Endothelial cell of hepatic sinusoid (primary cell): ENCODE data around the gene TEX22.

Experiments used
- in situ Hi-C: cut with HindIII; loops from 2 replicates; pipeline ENCODE4 v1.10.0; 2017; ENCODE audit warnings: low sequenced_read_pairs

Gene TEX22

DNA sequence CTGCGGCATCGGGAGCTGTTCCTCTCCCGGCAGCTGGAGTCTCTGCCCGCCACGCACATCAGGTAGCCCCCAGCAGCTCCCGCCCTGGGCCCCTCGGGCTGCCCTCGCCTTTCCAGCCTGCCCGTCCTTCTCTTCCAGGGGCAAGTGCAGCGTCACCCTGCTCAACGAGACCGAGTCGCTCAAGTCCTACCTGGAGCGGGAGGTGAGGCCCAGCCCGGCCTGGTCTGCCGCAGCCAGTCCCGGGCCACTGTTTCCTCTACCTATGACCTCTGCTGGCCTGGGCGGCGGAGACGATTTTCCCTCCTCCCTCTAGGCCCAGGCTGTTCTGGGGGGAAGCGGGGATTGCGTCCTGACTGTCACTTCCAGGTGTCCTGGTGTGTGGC is 51.8 kb downstream of the TEX22 start:
- in situ Hi-C loops: no loop called here

DNA sequence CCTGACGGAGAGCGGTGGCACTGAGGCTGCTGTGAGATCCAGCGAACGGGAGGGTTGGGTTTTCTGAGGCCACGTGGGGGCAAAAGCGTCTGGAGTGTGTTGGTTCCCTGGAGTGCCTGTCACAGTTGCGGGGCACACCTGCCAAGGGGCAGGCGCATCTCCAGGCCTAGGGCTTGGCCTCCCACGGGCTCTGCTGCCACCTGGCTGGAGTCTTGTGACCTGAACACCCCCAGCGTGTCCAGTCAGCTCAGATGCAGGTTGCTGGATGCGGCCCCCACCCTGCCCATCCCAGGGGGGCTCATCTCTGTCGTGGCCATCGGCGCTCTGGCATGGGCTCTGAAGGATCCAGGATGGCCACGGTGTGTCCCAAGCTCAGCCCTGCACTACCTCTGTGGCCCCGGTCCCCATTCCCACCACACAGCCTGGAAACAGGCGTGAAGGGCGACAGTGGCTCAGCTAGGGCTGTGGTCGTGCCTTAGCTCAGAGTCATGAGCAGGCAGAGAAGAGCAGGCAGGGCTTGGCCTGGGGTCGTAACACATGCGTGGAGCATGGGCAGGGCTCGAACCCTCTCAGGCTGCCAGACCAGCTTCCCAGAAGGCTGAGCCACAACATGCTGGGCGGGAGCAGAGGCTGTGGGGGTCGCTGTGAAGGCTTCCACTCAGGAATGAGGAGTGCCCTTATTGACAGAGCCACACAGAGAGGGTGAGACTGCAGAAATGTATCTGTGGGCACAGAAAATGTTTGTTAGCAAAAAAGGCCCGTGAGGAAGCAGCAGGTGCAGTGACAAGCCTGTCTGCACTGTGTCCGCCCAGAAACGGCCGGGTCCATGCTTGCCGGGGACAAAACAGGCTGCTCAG is 52.8 kb downstream of the TEX22 start:
- in situ Hi-C loops: no loop called here

DNA sequence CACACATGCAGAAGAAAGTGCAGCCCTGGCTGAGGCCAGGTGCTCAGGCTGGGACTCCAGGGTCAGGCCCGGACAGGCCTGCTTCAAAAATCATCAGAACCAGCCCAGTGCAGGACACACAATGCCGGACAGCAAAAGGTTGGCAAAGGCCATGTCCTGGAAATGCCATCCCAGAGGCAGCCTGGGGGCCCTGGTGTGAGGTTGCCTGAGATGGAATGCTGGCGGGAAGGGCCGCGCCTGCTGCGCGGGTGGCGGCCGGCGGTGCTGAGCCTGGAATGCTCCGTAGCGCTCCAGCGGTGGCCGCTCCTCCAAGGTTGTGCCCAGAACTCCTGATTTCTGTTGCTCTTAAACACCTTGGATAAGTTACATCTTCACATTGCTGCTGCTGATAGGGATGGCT is 54.6 kb downstream of the TEX22 start:
- in situ Hi-C loops: no loop called here

DNA sequence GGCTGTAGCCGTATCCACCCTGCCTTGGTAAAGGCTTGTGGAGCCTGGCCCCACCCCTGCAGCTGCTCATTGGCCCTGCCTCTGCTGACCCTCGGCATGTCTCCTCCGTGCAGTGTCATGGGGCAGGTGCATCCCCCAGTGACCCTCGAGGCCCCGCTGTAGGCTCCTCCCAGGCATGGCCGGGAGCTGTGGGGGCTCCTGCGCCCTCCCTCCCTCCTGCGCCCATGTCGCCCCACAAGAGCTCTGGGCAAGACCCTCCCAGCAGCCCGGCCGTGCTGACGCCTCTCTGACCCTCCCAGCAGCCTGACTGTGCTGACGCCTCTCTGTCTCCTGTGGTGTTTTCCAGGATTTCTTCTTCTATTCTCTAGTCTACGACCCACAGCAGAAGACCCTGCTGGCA is 55.5 kb downstream of the TEX22 start:
- in situ Hi-C loops: no loop called here

DNA sequence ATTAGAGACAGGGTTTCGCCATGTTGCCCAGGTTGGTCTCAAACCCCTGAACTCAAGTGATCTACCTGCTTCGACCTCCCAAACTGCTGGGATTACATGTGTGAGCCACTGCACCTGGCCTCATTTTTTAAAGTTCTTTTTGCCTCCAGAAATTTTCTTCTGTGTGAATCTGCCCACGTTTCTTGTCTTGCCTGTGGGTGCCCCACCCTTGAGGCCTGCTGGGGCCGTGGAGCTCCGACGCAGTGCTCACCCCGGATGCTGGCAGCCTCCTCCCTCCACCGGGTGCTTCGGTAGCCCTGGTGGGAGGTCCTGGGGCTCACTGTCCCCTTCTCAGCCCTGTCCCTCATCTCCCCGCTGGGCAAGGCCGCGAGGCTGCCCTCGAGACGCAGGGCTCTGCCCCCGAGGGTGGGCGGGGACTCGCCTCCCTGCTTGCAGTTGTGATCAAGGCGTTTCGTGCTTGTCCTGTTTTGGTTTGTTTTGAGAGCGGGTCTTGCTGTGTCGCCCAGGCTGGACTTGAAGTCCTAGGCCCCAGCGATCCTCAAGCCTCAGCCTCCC is 56.8 kb downstream of the TEX22 start:
- in situ Hi-C loops: no loop called here

DNA sequence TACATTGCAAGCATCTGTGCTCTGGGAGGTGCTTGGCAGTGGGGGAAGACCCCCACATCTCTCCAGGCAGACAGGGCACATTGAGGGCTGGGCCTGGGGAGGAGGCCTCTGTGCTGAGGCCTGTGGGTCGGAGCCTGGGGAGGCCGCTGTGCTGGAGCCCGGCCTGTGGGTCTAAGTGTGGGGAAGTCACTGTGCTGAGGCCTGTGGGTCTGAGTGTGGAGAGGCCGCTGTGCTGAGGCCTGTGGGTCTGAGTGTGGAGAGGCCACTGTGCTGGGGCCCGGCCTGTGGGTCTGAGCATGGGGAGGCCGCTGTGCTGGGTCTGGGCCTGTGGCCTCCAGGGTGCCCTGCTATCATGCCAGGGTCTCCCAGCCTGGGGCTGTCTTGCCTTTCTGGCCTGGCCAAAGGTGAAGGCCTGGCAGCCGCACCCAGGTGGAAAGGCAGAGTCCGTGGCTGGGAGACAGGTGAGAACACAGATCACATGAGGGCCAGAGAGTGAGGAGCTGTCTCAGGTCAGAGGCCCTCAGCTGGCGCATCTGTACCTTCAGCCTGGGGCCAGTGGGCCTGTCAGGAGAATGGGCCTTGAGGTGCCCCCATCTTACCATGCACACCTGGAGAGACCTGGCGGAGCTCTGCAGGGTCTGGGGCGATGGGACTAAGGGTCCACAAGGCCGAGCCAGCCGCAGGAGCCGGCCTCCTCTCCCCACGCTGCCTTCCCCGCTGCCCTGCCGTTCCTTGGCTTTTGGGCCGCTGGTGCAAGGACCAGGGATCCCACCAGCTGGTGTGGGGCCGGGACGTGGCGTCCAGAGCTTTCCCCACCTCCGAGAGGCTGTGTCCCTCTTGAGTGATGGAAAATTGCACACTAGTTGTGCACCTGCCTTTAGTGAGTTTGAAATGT is 57.7 kb downstream of the TEX22 start:
- in situ Hi-C loops: no loop called here

DNA sequence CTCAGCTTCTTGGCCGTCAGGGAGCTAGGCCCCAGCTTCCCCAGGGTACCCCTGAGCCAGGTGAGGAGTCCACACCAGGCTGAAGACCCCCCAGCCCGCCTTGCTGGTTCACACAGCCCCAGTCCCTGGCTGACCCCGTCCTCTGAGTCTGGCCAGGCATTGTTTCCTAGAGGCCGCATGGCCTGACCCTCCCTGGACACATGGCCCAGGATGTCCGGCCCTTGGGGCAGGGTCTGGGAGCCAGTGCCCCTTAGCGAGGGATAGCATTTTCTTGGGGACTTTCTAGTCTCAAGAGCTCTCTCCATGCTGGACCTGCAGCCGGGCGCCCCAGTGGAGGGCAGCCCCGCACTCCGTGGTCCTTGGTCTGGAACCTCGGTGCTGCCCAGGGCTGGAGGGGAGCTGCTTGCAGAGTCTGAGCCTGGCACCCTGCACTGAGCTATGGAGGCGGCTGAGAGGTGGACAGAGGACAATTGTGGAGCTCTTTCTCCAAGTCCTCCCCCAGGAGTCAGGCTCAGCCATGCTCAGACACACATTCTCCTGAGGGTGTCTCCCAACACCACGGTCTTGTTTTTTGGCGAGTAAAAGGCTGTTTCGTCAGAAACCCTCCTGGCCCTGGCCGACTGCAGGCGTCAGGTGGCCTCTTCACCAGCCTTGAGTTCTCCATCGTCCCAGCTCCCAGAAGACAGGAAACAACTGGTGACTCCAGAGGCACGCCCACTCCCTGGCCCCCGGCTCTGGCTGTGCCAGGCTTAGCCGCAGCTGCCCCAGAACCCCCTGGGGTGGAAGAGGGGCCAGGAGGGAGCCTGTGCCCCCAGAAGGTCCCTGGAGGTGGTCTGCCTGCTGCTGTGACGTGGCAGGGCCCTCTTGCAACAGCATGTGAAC is 58.6 kb downstream of the TEX22 start:
- in situ Hi-C loops: no loop called here

DNA sequence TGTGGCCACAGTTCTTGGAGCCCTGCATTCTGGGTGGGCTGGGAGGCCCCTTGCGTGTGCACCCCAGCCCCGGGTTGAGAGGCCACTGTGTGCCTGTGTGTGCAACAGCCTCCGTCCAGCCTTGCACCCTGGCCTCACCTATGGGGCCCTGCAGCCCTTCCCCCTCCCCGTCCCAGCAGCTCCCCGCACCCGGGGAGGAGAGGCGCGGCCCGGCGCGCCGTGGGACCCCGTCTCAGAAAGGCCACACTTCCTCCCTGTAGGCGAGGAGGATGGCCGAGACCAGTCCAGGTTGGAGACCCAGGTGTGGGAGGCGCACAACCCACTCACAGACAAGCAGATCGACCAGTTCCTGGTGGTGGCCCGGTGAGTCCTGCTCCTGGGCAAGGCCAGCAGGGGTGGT is 59.7 kb downstream of the TEX22 start:
- in situ Hi-C loops: no loop called here

DNA sequence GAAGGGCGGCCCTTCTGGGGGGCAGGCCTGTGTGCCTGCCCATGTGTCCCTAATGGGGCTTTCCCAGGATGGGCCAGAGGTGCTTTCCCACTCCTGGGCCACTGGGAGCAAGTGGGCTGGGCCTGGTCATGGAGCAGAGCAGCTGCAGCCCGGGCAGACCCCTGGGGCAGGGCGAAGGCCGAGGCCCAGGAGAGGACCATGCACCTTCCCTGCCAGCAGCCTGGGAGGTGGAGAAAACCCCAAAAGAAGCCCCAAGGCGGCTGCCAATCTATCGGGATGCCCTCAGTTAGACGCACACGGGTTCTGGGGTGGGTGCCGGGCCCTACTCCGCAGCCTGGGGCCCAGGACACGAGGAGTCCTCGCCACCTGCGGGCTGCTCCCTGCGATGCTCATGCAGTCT is 60.2 kb downstream of the TEX22 start:
- in situ Hi-C loops: no loop called here

DNA sequence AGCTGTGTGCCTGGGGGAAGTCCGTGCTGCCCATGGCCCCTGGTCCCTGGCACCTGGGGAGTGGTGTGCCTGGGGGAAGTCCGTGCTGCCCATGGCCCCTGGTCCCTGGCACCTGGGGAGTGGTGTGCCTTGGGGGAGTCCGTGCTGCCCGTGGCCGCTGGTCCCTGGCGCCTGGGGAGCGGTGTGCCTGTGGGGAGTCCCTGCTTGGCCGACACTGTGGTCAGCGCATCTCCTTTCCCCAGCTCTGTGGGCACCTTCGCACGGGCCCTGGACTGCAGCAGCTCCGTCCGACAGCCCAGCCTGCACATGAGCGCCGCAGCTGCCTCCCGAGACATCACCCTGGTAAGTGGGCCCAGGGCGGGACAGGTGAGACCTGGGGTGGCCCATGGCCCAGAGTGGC is 61.8 kb downstream of the TEX22 start:
- in situ Hi-C loops: no loop called here

DNA sequence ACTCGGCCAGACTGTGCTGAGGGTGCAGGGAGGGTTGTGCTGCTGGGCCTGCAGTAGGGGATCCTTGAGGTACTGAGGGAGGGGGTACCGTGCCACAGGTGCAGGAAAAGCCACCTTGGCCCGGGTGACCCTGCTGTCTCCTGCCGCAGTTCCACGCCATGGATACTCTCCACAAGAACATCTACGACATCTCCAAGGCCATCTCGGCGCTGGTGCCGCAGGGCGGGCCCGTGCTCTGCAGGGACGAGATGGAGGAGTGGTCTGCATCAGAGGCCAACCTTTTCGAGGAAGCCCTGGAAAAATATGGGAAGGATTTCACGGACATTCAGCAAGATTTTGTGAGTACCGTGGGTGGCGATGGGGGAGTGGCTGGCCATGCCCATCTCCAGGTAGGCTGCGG is 62.3 kb downstream of the TEX22 start:
- in situ Hi-C loops: no loop called here

DNA sequence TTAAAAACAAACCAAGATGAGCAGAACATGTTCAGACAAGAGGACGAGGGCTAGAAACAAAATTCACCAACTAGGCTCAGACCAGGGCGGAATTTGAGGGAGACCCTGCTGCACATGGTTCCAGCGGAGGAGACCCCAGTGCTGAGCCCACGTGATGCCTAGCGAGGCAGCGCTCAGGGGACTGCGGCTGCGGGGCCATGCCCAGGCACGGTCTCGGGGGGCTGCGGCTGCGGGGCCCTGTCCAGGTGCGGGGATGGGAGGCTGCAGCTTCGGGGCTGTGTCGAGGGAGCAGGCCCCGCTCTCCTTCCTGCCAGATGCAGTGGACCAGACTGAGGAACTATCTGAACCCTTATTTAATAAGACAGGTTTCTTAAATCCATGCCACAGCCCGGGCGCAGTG is 63.6 kb downstream of the TEX22 start:
- in situ Hi-C loops: no loop called here
